Jurkat, Clone E6-1 (cell line): ENCODE measurements around the gene CFAP20DC.

ENCODE experiments used
- DNase-seq: peaks from one replicate; pipeline ENCODE4 v3.0.0-alpha.2; 2011; ENCODE audit warnings: low read depth, low spot score
- H3K4me3 ChIP-seq: 2 replicates; pipeline ENCODE4 v1.5.1; 2011; ENCODE audit warnings: mild to moderate bottlenecking, low read length, control low read depth, moderate library complexity

Gene CFAP20DC

GRCh38 chr3:58779934-58780333, 269.9 kb downstream of the CFAP20DC start:
- H3K4me3 ChIP-seq, result no peak overlapping the region
- no peak for DNase-seq

- DNase-seq, result no peak
- no peak overlapping the region for H3K4me3 ChIP-seq
These were observed 273.6 kb downstream of the CFAP20DC start for GRCh38 chr3:58776231-58776630.

GRCh38 chr3:58772462-58772861, 277.4 kb downstream of the CFAP20DC start:
- DNase-seq, result no peak

GRCh38 chr3:58769065-58769464, 280.8 kb downstream of the CFAP20DC start:
- no peak overlapping the region for H3K4me3 ChIP-seq
- no peak for DNase-seq

More at GRCh38 chr3:58772462-58772861, 277.4 kb downstream of the CFAP20DC start:
- H3K4me3 ChIP-seq, result no peak overlapping the region

GRCh38 chr3:58766587-58767282, 283.1 kb downstream of the CFAP20DC start:
- H3K4me3 ChIP-seq, result no peak overlapping the region
- DNase-seq, result no peak

- H3K4me3 ChIP-seq, result no peak overlapping the region
- DNase-seq, result no peak
These were observed 294.7 kb downstream of the CFAP20DC start for GRCh38 chr3:58755150-58755549.

GRCh38 chr3:58754074-58754473, 295.8 kb downstream of the CFAP20DC start:
- H3K4me3 ChIP-seq, result no peak overlapping the region
- no peak for DNase-seq

GRCh38 chr3:58751882-58752567, 297.8 kb downstream of the CFAP20DC start:
- H3K4me3 ChIP-seq, result no peak overlapping the region
- no peak for DNase-seq

- no peak for DNase-seq
These were observed 298.6 kb downstream of the CFAP20DC start for GRCh38 chr3:58751235-58751634.

GRCh38 chr3:58749948-58750347, 299.9 kb downstream of the CFAP20DC start:
- no peak for DNase-seq
- no peak overlapping the region for H3K4me3 ChIP-seq

More at GRCh38 chr3:58751235-58751634, 298.6 kb downstream of the CFAP20DC start:
- no peak overlapping the region for H3K4me3 ChIP-seq

- no peak for DNase-seq
- no peak overlapping the region for H3K4me3 ChIP-seq
These were observed 301.8 kb downstream of the CFAP20DC start for GRCh38 chr3:58748024-58748423.

GRCh38 chr3:58746758-58747157, 303.1 kb downstream of the CFAP20DC start:
- no peak for DNase-seq
- H3K4me3 ChIP-seq, result no peak overlapping the region

- DNase-seq, result no peak
- H3K4me3 ChIP-seq, result no peak overlapping the region
These were observed 306.5 kb downstream of the CFAP20DC start for GRCh38 chr3:58743296-58743695.

- DNase-seq, result peak; percentile 9
- H3K4me3 ChIP-seq, result no peak overlapping the region
These were observed 307.6 kb downstream of the CFAP20DC start for GRCh38 chr3:58742239-58742638.

GRCh38 chr3:58737644-58738043, 312.2 kb downstream of the CFAP20DC start:
- DNase-seq, result no peak
- H3K4me3 ChIP-seq, result no peak overlapping the region

GRCh38 chr3:58731673-58732072, 318.2 kb downstream of the CFAP20DC start:
- H3K4me3 ChIP-seq, result no peak overlapping the region

GRCh38 chr3:58728723-58729122, 321.1 kb downstream of the CFAP20DC start:
- H3K4me3 ChIP-seq, result no peak overlapping the region
- no peak for DNase-seq

More at GRCh38 chr3:58731673-58732072, 318.2 kb downstream of the CFAP20DC start:
- DNase-seq, result no peak

GRCh38 chr3:58725326-58725853, 324.4 kb downstream of the CFAP20DC start:
- DNase-seq, result no peak
- no peak overlapping the region for H3K4me3 ChIP-seq

- DNase-seq, result no peak
These were observed 325.5 kb downstream of the CFAP20DC start for GRCh38 chr3:58724336-58724735.

GRCh38 chr3:58723173-58723572, 326.7 kb downstream of the CFAP20DC start:
- no peak for DNase-seq
- no peak overlapping the region for H3K4me3 ChIP-seq

More at GRCh38 chr3:58724336-58724735, 325.5 kb downstream of the CFAP20DC start:
- no peak overlapping the region for H3K4me3 ChIP-seq
